Measurements from ENCODE around the gene EPG5. TPM values are rescaled to one million over a fixed set of nuclear protein-coding genes. Genes with fewer than 3 reads are reported as not detected.

Gene EPG5
- total and polyA plus RNA-seq, 9 of the 15 experiments (the other 6 are each of a cell fraction or from before 2014, with no cell fraction given), result 1.3 to 10.7 (median 5.2) TPM

- WGBS (ENCODE audit: insufficient coverage, low coverage, missing lambda C conversion rate), result 9% methylated on average over 1 of the region's 1 CpG
- no peaks in the 10 kb centered on the region for H3K4me1 ChIP-seq (replicated peaks in 1 of 2; ENCODE audit: control insufficient read depth in 2 of 2, insufficient read depth in 2 of 2, low read length in 2 of 2)
- TF ChIP-seq C11orf30 (IDR thresholded peaks at IDR 0.05; ENCODE audit: low read depth) (no peak), USF2 (CRISPR knock-in tag; IDR thresholded peaks at IDR 0.05) (no peak), DDX20 (tag; IDR thresholded peaks at IDR 0.05; ENCODE audit: low read depth) (no peak), CREM (IDR thresholded peaks at IDR 0.05; ENCODE audit: low read depth) (no peak), E2F4 (CRISPR knock-in tag; IDR thresholded peaks at IDR 0.05; ENCODE audit: low read depth) (no peak), PHTF2 (CRISPR knock-in tag; IDR thresholded peaks at IDR 0.05) (no peak), NFE2L1 (tag; IDR thresholded peaks at IDR 0.05; ENCODE audit: borderline replicate concordance, low read depth) (no peak), SMAD4 (CRISPR knock-in tag; conservative IDR thresholded peaks at IDR 0.05) (no peak)
- TF ChIP-seq, protein P1, sequence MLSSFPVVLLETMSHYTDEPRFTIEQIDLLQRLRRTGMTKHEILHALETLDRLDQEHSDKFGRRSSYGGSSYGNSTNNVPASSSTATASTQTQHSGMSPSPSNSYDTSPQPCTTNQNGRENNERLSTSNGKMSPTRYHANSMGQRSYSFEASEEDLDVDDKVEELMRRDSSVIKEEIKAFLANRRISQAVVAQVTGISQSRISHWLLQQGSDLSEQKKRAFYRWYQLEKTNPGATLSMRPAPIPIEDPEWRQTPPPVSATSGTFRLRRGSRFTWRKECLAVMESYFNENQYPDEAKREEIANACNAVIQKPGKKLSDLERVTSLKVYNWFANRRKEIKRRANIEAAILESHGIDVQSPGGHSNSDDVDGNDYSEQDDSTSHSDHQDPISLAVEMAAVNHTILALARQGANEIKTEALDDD (IDR thresholded peaks at IDR 0.05), result no peak
- TF ChIP-seq, protein P2, sequence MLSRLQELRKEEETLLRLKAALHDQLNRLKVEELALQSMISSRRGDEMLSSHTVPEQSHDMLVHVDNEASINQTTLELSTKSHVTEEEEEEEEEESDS (CRISPR knock-in tag; IDR thresholded peaks at IDR 0.05), result no peak
- no peak overlapping the region for H2AFZ ChIP-seq (ENCODE audit: low read depth, low read length)
- no peak overlapping the region for H3K9ac ChIP-seq (ENCODE audit: insufficient read depth in 1 of 2, low read depth in 2 of 2, low read length in 2 of 2)
- no peaks in the 10 kb centered on the region for H3K79me2 ChIP-seq (ENCODE audit: control insufficient read depth, insufficient read depth, low read length)
- no peaks in the 10 kb centered on the region for H3K9me3 ChIP-seq (replicated peaks; ENCODE audit: control insufficient read depth, insufficient read depth, low read depth, low read length)
- no peak overlapping the region for H3K4me2 ChIP-seq (ENCODE audit: insufficient read depth, low read length)
- DNase-seq (ENCODE audit: extremely low read depth in 1 of 4, low spot score in 3 of 4) (no peak), FAIRE-seq (no peak), ATAC-seq (no peak)
- no peaks in the 10 kb centered on the region for H4K20me1 ChIP-seq (replicated peaks; ENCODE audit: control insufficient read depth, insufficient read depth, low read length)
- intact Hi-C loops (cut with micrococcal nuclease), result no loop called here
- no peaks in the 10 kb centered on the region for H3K36me3 ChIP-seq (ENCODE audit: control insufficient read depth, insufficient read depth, low read length)
- POLR2A ChIA-PET, result no interaction called here
- H3K27me3 ChIP-seq (ENCODE audit: control insufficient read depth in 2 of 2, insufficient read depth in 2 of 2, low read length in 2 of 2), result no peaks in the 10 kb centered on the region; a peak in 1 of 5 replicates
- no peaks in the 10 kb centered on the region for H3K9me1 ChIP-seq (ENCODE audit: control insufficient read depth, insufficient read depth, low read length)
- in situ Hi-C loops (cut with MboI), result no loop called here
- no peak overlapping the region for H3K27ac ChIP-seq (ENCODE audit: extremely low read depth, low read depth, low read length)
- H3K4me3 ChIP-seq, result no peak overlapping the region
- CTCF ChIA-PET (ENCODE audit: low intra/inter-chr PET ratio), result no interaction called here
- no TSS peak for BruUV-seq (replicated peaks)
Observed at GRCh38 chr18:45801416-45802004, 165.6 kb downstream of the EPG5 start.

Small RNA genes within 50 kb of the gene (small RNA-seq; reads per million reads assigned to genes)
- gene RN7SKP26, result not detected

Other genes starting within 250 kb of the EPG5 start
- gene SLC14A1, start 243.1 kb downstream of the EPG5 start, total RNA-seq (2014; rRNA removed), result not detected in 2 replicates
- gene SLC14A1, start 243.1 kb downstream of the EPG5 start, total RNA-seq (2014; rRNA removed; fragmentation: Illumina TruSeq; extraction: Trizol), result not detected in 2 replicates
- gene SLC14A1, start 243.1 kb downstream of the EPG5 start, total RNA-seq (2015; rRNA removed; fragmentation: Illumina TruSeq; extraction: Trizol), result not detected in 2 replicates
- gene SLC14A1, start 243.1 kb downstream of the EPG5 start, total RNA-seq (2021), result 0.20 TPM in 2 replicates
- 0.14 and 0.28 TPM in 2 replicates for gene SLC14A1, start 243.1 kb downstream of the EPG5 start, polyA plus RNA-seq (2011; rRNA removed)
- 0.40 TPM in 1 of 2 replicates, not detected in the other for gene SLC14A1, start 243.1 kb downstream of the EPG5 start, polyA plus RNA-seq (2014; fragmentation: Illumina TruSeq; extraction: Trizol)
- gene SLC14A1, start 243.1 kb downstream of the EPG5 start, polyA plus RNA-seq (2014; fragmentation: Nextera tagmentation; extraction: Ambion mirVana), result not detected
- 0.19 TPM in 1 of 2 replicates, not detected in the other for gene SLC14A1, start 243.1 kb downstream of the EPG5 start, polyA plus RNA-seq (2014; rRNA removed)
- not detected in 2 replicates for gene SIGLEC15, start 141.7 kb downstream of the EPG5 start, total RNA-seq (2014; rRNA removed)
- not detected in 2 replicates for gene SIGLEC15, start 141.7 kb downstream of the EPG5 start, total RNA-seq (2014; rRNA removed; fragmentation: Illumina TruSeq; extraction: Trizol)
- gene SIGLEC15, start 141.7 kb downstream of the EPG5 start, total RNA-seq (2015; rRNA removed; fragmentation: Illumina TruSeq; extraction: Trizol), result not detected in 2 replicates
- not detected in 2 replicates for gene SIGLEC15, start 141.7 kb downstream of the EPG5 start, total RNA-seq (2021)
- gene SIGLEC15, start 141.7 kb downstream of the EPG5 start, polyA plus RNA-seq (2011; rRNA removed), result not detected in 2 replicates
- not detected in 2 replicates for gene SIGLEC15, start 141.7 kb downstream of the EPG5 start, polyA plus RNA-seq (2014; fragmentation: Illumina TruSeq; extraction: Trizol)
- not detected for gene SIGLEC15, start 141.7 kb downstream of the EPG5 start, polyA plus RNA-seq (2014; fragmentation: Nextera tagmentation; extraction: Ambion mirVana)
- gene SIGLEC15, start 141.7 kb downstream of the EPG5 start, polyA plus RNA-seq (2014; rRNA removed), result not detected in 2 replicates
- 17.0 and 21.2 TPM in 2 replicates for gene PSTPIP2, start 104.9 kb upstream of the EPG5 start, total RNA-seq (2014; rRNA removed)
- gene PSTPIP2, start 104.9 kb upstream of the EPG5 start, total RNA-seq (2014; rRNA removed; fragmentation: Illumina TruSeq; extraction: Trizol), result 35.8 and 38.5 TPM in 2 replicates
- 26.8 and 29.3 TPM in 2 replicates for gene PSTPIP2, start 104.9 kb upstream of the EPG5 start, total RNA-seq (2015; rRNA removed; fragmentation: Illumina TruSeq; extraction: Trizol)
- 25.2 and 25.6 TPM in 2 replicates for gene PSTPIP2, start 104.9 kb upstream of the EPG5 start, total RNA-seq (2021)
- 25.5 and 33.6 TPM in 2 replicates for gene PSTPIP2, start 104.9 kb upstream of the EPG5 start, polyA plus RNA-seq (2011; rRNA removed)
- 35.6 and 45.7 TPM in 2 replicates for gene PSTPIP2, start 104.9 kb upstream of the EPG5 start, polyA plus RNA-seq (2014; fragmentation: Illumina TruSeq; extraction: Trizol)
- gene PSTPIP2, start 104.9 kb upstream of the EPG5 start, polyA plus RNA-seq (2014; fragmentation: Nextera tagmentation; extraction: Ambion mirVana), result 10 to 100 TPM; 14.0 to 25.2 TPM
- 27.1 and 33.4 TPM in 2 replicates for gene PSTPIP2, start 104.9 kb upstream of the EPG5 start, polyA plus RNA-seq (2014; rRNA removed)
- gene ATP5F1A, start 131.0 kb upstream of the EPG5 start, total RNA-seq (2014; rRNA removed), result 359 and 377 TPM in 2 replicates
- gene ATP5F1A, start 131.0 kb upstream of the EPG5 start, total RNA-seq (2014; rRNA removed; fragmentation: Illumina TruSeq; extraction: Trizol), result 517 and 529 TPM in 2 replicates
- 480 and 490 TPM in 2 replicates for gene ATP5F1A, start 131.0 kb upstream of the EPG5 start, total RNA-seq (2015; rRNA removed; fragmentation: Illumina TruSeq; extraction: Trizol)
- gene ATP5F1A, start 131.0 kb upstream of the EPG5 start, total RNA-seq (2021), result 401 and 403 TPM in 2 replicates
- 456 and 553 TPM in 2 replicates for gene ATP5F1A, start 131.0 kb upstream of the EPG5 start, polyA plus RNA-seq (2011; rRNA removed)
- 396 and 436 TPM in 2 replicates for gene ATP5F1A, start 131.0 kb upstream of the EPG5 start, polyA plus RNA-seq (2014; fragmentation: Illumina TruSeq; extraction: Trizol)
- gene ATP5F1A, start 131.0 kb upstream of the EPG5 start, polyA plus RNA-seq (2014; fragmentation: Nextera tagmentation; extraction: Ambion mirVana), result 100 to 1,000 TPM; 690 to 762 TPM
- gene ATP5F1A, start 131.0 kb upstream of the EPG5 start, polyA plus RNA-seq (2014; rRNA removed), result 443 and 471 TPM in 2 replicates
- gene HAUS1, start 137.1 kb upstream of the EPG5 start, total RNA-seq (2014; rRNA removed), result 42.0 and 55.6 TPM in 2 replicates
- gene HAUS1, start 137.1 kb upstream of the EPG5 start, total RNA-seq (2014; rRNA removed; fragmentation: Illumina TruSeq; extraction: Trizol), result 70.0 and 81.9 TPM in 2 replicates
- gene HAUS1, start 137.1 kb upstream of the EPG5 start, total RNA-seq (2015; rRNA removed; fragmentation: Illumina TruSeq; extraction: Trizol), result 52.4 and 59.7 TPM in 2 replicates
- 45.6 and 51.1 TPM in 2 replicates for gene HAUS1, start 137.1 kb upstream of the EPG5 start, total RNA-seq (2021)
- 63.4 and 76.3 TPM in 2 replicates for gene HAUS1, start 137.1 kb upstream of the EPG5 start, polyA plus RNA-seq (2011; rRNA removed)
- gene HAUS1, start 137.1 kb upstream of the EPG5 start, polyA plus RNA-seq (2014; fragmentation: Illumina TruSeq; extraction: Trizol), result 77.7 and 83.2 TPM in 2 replicates
- gene HAUS1, start 137.1 kb upstream of the EPG5 start, polyA plus RNA-seq (2014; fragmentation: Nextera tagmentation; extraction: Ambion mirVana), result 100 to 1,000 TPM; 131 to 135 TPM
- 59.1 and 77.2 TPM in 2 replicates for gene HAUS1, start 137.1 kb upstream of the EPG5 start, polyA plus RNA-seq (2014; rRNA removed)